MV-4-11 (cell line): ENCODE measurements around the gene CNKSR3.
"Not testable (repeated sequence)": the region's sequence is repeated elsewhere in the genome, so short reads cannot be mapped to it uniquely, and the experiment has no call there.

ENCODE experiments used
- DNase-seq: peaks from one replicate; lab custom pipeline; 2025; lab: John Stamatoyannopoulos, UW

The CNKSR3 gene

GRCh38 chr6:154510144-154510905 lies at the start of gene CNKSR3:
Gene CNKSR3, minus strand, starts transcription at chr6:154510685. Its CDS starts 571 bp downstream, at chr6:154510114.
- peak; percentile 47 for DNase-seq

DNA sequence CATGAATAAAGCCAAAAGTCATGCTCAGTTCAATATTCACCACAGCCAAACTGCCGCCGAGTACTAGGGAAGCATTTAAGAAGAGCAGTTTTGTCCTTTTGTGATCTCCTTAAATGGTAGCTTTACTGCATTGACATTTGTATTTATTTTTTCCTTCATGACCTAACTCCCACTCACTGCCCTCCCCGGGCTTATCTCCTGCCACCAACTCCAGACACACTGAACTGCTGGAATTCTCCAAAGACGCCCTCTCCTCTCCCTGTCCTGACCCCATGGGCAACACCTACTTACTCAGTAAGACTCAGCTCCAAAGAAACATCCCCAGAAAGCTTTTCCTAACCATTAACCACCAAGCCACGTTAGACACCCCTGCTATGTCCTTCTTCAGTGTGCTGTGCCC lies 48.5 kb upstream of the CNKSR3 start:
- DNase-seq, result no peak

DNA sequence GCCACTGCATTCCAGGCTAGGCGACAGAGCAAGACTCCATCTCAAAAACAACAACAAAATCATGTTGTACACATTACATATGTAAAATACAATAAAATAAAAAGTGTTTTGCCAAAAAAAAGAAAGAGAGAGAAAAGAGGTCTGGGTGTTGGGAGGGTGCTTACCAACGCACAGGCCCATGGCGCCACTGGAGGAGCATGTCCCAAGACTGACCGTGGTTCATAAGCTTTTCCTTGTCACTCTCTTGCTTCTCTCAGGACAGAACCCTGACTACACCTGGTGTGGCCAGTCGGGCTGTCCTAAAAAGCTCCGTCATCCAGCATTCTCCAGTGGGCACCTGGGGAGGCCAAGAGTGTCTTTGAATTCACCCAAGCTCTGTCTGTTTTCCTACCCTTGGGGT lies 48.0 kb upstream of the CNKSR3 start:
- no peak for DNase-seq

GRCh38 chr6:154555073-154555677 lies 44.7 kb upstream of the CNKSR3 start:
- DNase-seq, result no peak

DNA sequence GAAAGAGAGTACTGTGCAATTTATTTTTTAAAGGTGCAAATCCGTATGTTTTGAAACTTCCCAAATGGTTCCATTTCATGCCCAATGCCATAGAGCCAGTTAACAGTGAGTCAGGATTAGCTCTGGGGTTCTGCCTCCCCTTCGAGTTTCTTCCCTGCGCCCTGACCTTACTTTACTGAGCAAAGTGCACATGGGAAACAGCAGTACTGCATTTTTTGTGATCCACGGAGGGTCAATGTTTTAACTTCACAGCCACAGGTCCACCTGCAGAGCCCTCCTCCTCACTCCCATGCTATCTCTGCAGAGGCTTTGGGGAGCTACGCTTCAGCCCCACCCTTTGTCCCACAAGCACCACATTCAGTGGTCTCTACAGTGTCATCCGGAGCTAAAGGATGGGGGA lies 44.0 kb upstream of the CNKSR3 start:
- no peak for DNase-seq

DNA sequence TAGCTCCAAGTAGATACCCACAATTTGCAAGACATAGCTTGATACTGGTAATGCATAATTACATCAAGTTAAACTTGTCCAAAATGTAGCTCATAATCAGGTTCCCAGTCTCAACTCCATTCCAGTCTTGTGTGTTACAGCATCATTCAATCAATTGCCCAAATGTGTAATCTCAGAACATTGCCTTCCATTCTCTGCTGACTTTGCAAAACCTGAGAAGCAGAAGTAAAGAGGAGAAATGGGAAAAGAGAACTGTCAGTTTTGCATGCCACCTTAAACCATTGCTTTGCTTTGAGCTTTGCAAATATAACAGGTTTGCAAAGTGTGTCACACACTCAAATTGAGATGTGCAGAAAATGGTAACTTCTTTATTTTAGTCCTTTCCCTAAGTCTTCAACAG lies 40.3 kb upstream of the CNKSR3 start:
- no peak for DNase-seq

DNA sequence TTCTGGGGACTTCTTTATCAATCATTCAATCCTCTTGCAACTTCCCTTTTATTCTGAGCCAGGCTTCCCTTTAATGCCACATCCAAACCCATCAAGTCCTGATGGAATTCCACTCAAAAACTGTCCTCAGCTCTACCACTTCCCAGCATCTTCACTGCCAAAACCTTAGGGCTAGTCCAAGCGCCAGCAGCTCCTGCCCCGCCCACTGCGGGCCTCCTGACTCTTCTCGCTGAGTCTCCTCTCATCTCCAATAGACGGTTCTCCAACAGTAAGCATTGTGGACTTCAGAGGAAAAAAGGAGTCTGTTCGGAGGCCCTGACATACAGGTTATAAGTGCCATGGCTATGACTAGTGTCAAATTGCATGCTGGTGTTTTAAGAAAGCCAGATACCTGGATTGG lies 38.7 kb upstream of the CNKSR3 start:
- DNase-seq, result no peak

DNA sequence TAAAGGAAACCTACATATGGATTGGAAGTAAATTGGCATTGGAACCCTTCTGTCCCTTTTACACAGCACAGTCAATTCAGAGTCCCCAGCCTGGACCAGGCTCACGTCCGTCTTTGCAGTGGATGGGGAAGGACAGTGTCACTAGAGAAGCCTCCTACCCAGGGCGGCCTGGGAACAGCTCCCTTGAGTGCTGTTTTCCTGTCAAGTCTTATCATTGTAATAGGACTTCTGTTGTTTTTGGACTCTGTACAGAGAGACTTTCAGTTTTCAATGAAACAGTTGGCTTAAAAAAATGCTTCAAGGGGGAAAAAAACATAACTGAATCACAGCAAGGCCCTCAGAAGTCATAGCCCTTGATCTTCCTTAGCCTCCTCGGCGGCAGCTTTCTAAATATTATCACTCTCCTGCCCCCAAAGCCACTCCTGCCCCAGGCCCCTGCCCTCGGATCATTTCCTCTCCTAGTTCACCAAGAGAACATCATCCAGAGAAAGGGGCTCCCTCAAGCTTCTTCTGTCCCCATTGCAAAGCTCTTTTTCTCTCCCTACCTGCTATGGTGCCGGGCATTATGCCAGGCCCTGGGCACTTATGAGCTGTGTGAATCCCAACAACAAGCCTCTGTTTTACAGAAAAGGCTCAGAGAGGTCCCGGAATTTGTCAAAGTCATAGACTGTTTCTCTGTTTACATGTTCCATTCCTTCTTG lies 37.8 kb upstream of the CNKSR3 start:
- no peak for DNase-seq

DNA sequence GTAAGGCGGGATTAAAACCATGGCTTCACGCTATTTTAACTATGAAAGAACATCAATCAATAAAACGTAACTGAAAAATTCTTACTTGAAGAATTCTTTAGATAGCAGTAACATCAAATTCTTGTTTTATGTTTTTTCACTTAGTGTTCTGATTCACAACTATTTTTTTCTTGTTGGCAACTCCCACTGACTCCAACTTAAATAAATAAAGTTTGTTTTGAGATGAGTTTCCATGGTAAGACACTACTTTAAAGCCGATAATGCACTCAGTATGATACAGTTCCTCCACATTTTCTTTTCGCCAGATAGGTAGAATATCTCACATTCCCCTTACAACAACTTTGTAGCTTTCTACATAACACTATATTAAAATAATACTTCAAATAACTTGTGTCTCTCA lies 33.1 kb upstream of the CNKSR3 start:
- no peak for DNase-seq

- no peak for DNase-seq
Measured at GRCh38 chr6:154542747-154543146, 32.3 kb upstream of the CNKSR3 start.

DNA sequence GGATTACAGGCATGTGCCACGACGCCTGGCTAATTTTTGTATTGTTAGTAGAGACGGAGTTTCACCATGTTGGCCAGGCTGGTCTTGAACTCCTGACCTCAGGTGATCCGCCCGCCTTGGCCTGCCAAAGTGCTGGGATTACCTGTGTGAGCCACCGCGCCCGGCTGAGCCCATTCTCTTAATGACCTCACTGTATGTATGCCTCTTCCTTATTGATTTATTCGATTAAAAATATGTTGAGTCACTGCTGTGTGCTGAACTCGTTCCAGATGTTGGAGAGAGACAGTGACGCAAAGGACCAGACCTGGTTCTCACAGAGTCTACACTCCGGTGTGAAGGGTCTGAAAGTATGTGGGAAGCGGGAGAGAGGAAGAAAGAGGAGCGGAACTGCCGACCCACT lies 31.4 kb upstream of the CNKSR3 start:
- not testable (repeated sequence) for DNase-seq

DNA sequence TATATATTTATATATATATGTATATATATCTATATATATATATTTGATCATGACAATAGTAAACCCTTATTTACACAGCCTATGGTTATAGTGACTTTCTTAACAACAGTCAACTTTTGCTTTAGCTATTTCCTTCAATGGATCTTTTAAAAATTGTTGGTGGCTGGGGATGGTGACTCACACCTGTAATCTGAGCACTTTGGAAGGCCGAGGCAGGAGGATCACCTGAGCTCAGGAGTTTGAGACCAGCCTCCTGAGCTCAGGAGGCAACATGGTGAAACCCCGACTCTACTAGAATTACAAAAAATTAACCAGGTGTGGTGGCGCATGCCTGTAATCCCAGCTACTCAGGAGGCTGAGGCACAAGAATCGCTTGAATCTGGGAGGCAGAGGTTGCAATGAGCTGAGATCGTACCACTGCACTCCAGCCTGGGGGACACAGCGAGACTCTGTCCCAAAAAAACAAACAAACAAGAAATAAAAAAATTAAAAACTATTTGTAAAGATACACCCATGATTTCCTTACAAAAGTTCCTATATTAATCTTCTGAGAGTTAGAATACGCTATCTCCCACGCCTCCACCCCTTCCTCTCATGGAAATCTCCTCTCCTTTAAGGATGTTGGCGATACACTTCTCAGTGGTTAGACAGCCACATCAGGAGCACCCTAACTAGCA lies 29.2 kb upstream of the CNKSR3 start:
- no peak for DNase-seq

DNA sequence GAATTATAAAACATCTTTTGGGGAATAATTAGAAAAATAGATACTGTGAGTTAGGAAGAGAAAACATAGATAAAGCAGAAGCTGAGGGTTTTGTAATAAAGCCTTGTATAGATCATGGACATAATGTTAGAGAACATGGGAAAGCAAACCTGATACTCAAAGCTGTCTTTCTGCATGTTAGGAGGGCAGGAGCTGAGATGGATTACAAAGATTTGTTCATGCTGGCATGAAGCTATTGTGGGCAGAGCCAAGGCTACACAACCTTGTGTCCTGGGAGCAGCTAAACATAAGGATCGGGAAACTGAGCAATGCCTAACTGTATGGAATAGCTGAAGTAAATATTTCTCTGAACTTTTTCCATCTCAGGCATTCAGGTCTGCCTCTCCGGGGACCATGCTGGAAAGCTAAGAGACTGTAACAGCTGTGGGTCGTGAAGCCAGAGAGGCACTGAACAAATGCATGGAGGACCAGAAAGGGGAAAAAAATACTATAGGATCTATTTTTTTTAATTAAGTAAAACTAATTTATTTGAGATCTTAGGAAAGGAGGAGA lies 28.2 kb upstream of the CNKSR3 start:
- DNase-seq, result no peak

- DNase-seq, result no peak
Measured at GRCh38 chr6:154537511-154538325, 27.2 kb upstream of the CNKSR3 start.

- DNase-seq, result no peak
Measured at GRCh38 chr6:154536999-154537398, 26.5 kb upstream of the CNKSR3 start.

GRCh38 chr6:154536255-154536654 lies 25.8 kb upstream of the CNKSR3 start:
- DNase-seq, result no peak

GRCh38 chr6:154535851-154536250 lies 25.4 kb upstream of the CNKSR3 start:
- no peak for DNase-seq

DNA sequence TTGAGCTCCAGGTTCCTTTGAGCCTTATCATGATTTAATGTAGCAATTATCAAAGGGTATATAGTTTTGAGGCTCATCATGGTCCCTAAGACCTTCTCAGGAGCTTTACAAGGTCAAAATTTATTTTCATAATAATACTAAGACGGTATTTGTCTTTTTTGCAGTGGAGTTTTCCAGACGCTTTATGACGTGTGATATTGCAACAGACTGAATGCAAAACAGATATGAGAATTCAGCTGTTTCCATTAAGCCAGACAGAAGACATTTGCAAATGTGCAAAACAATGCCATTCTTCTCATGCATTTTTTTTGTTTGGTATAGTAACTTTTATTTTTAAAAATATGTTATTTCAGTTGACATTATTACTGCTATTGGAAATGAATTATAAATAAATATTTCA lies 24.7 kb upstream of the CNKSR3 start:
- DNase-seq, result no peak

- no peak for DNase-seq
Measured at GRCh38 chr6:154534531-154534930, 24.0 kb upstream of the CNKSR3 start.

DNA sequence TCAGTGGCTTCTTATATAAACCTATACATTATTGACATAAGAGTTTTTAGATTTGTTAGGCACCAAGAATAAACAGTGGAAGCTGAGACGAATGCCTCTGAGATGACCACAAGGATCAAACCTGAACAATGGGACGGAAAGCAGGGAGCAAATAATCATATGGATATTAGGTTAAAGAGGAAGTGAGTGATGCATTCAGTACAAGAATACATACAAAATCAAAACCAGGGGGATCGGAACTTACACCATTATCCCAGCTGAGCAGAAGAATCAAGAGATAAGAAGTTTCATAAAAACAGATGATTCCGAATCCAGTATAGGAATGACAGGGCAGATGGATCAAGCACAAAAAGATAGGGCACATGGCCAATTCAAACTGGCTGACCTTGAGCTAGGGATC lies 21.9 kb upstream of the CNKSR3 start:
- DNase-seq, result no peak

GRCh38 chr6:154529957-154530356 lies 19.5 kb upstream of the CNKSR3 start:
- no peak for DNase-seq
